T-helper 2 cell (primary cell): ENCODE results near the gene SIGLEC15.

Experiments used
- DNase-seq, 5 experiments: peaks; one replicate each; pipeline versions ENCODE4 v3.0.0 to v3.0.0-alpha.2; 2012 to 2022

SIGLEC15 gene

GRCh38 chr18:45887585-45887984 is 62.1 kb downstream of the SIGLEC15 start:
- no peak for DNase-seq

- no peak for DNase-seq
Observed at GRCh38 chr18:45889419-45890064, 64.1 kb downstream of the SIGLEC15 start.

GRCh38 chr18:45890606-45891005 is 65.1 kb downstream of the SIGLEC15 start:
- DNase-seq = no peak

GRCh38 chr18:45891806-45892205 is 66.3 kb downstream of the SIGLEC15 start:
- DNase-seq = no peak
